MM.1S (cell line): ENCODE measurements around the gene ZBTB7A.

Experiments
- EZH2 ChIP-seq: fragments of 300-600 bp; sonication (generic); optimal IDR thresholded peaks from 2 replicates; pipeline ENCODE3; 2017; ENCODE audit warnings: low read depth, mild to moderate bottlenecking, antibody characterized with exemption, low read length, mixed read lengths
- EZH2phosphoT487 ChIP-seq: fragments of 300-600 bp; sonication (generic); IDR thresholded peaks from 2 replicates; pipeline ENCODE4 v1.6.1; 2018; ENCODE audit warnings: antibody characterized with exemption, low read length
- TF ChIP-seq, protein P1 (sequence below): fragments of 300-600 bp; sonication (generic); IDR thresholded peaks from 2 replicates; pipeline ENCODE4 v1.5.1; 2016; ENCODE audit warnings: antibody characterized with exemption, low read length, mixed read lengths

DNA sequence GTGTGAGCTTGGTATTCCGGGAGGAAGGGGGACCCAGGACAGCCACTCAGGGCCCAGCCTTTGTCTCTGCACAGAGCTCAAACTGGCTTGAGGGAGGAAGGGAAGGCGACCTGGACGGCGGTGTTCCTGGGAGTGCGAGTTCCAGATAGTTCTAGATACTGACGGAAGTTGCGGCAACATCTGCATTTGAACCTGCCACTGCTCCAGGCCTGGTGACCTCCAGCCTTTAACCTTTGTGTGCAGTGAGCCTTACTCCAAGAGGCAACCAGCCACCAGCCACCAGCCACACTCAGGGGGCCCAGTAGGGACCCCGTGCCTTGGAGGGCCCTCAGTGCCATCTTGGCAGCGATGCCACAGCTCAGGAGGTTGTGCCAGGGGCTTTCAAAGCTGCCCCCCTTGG is 15.5 kb upstream of the ZBTB7A start:
- TF ChIP-seq, protein P1, sequence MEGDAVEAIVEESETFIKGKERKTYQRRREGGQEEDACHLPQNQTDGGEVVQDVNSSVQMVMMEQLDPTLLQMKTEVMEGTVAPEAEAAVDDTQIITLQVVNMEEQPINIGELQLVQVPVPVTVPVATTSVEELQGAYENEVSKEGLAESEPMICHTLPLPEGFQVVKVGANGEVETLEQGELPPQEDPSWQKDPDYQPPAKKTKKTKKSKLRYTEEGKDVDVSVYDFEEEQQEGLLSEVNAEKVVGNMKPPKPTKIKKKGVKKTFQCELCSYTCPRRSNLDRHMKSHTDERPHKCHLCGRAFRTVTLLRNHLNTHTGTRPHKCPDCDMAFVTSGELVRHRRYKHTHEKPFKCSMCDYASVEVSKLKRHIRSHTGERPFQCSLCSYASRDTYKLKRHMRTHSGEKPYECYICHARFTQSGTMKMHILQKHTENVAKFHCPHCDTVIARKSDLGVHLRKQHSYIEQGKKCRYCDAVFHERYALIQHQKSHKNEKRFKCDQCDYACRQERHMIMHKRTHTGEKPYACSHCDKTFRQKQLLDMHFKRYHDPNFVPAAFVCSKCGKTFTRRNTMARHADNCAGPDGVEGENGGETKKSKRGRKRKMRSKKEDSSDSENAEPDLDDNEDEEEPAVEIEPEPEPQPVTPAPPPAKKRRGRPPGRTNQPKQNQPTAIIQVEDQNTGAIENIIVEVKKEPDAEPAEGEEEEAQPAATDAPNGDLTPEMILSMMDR, result no peak
- TF ChIP-seq EZH2 (no peak), EZH2phosphoT487 (no peak)
